H1 (cell line): ENCODE data around the gene TDRD1.

Experiments used
- CTCF ChIP-seq, 3 experiments: IDR thresholded peaks; 1 replicate in 2 of 3; 2 replicates in 1 of 3; pipeline versions ENCODE4 v1.5.1 to v1.6.1; 2011; ENCODE audit warnings: low read length in 3 of 3, mild to moderate bottlenecking in 3 of 3, inconsistent platforms in 2 of 3, low read depth in 1 of 3, moderate library complexity in 1 of 3; ENCODE audit not compliant: insufficient read depth in 1 of 3; ENCODE audit errors: control extremely low read depth in 1 of 3
- KDM5A ChIP-seq: fragments of 200-600 bp; IDR thresholded peaks from 2 replicates; pipeline ENCODE4 v1.7.1; 2012; ENCODE audit warnings: mild to moderate bottlenecking, low read length, inconsistent platforms, mixed read lengths

- TF ChIP-seq CTCF (IDR thresholded peaks at IDR 0.05; ENCODE audit: control extremely low read depth in 1 of 3, insufficient read depth in 1 of 3, low read depth in 1 of 3, low read length in 3 of 3) (no peak), KDM5A (no peak)
Measured at GRCh38 chr10:114266521-114266920, 87.4 kb downstream of the TDRD1 start.
